ENCODE measurements around the gene SLC35E3.

The SLC35E3 gene

GRCh38 chr12:68788554-68789143, 42.7 kb downstream of the SLC35E3 start:
- H3K36me3 ChIP-seq (ENCODE audit: insufficient read depth, low read length): no peaks in the 10 kb centered on the region
- no peak overlapping the region for H3K4me3 ChIP-seq (ENCODE audit: low read length)
- no peak overlapping the region for H3K9ac ChIP-seq (ENCODE audit: low read depth, low read length)
- H3K9me3 ChIP-seq (replicated peaks; ENCODE audit: low read length): no peaks in the 10 kb centered on the region
- H3K27me3 ChIP-seq (ENCODE audit: control insufficient read depth, insufficient read depth, low read length): no peaks in the 10 kb centered on the region
- H3K4me2 ChIP-seq (ENCODE audit: low read length): no peak overlapping the region
- H3K4me1 ChIP-seq (ENCODE audit: control insufficient read depth, insufficient read depth, low read length): peaks cover 19% of the 10 kb centered on the region

GRCh38 chr12:68789144-68789878, 43.3 kb downstream of the SLC35E3 start:
- peaks cover 20% of the 10 kb centered on the region for H3K4me1 ChIP-seq (ENCODE audit: control insufficient read depth, insufficient read depth, low read length)
- no peak overlapping the region for H3K4me2 ChIP-seq (ENCODE audit: low read length)
- H3K4me3 ChIP-seq (ENCODE audit: low read length): no peak overlapping the region

DNA sequence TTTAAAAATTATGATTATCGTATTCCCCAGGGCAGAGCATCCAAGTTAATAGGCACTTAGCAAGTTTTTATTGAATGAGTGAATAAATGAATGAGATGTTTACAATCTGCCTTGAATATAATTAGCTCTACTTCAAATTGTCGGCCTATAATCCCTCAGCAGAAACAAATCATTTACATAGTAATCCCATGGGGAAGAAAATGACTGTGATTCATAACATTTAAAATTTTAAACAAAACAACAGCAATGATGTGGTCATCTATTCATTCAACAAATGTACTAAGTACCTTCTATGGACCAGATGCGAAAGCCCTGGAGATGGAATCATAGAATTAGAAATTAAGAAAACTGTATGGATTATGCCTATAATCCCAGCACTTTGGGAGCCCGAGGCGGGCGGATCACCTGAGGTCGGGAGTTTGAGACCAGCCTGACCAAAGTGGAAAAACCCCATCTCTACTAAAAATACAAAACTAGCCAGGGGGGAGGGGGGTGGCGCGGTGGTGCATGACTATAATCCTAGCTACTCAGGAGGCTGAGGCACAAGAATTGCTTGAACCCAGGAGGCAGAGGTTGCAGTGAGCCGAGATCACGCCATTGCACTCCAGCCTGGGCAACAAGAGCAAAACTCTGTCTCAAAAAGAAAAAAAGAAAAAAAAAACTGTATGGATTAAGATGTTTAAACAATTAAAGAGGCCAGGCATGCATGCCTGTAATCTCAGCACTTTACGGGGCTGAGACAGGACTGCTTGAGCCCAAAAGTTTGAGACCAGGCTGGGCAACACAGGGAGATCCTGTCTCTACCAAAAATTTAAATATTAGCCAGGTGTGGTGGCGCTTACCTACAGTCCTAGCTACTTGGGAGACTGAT, 44.3 kb downstream of the SLC35E3 start:
- peaks cover 26% of the 10 kb centered on the region for H3K4me1 ChIP-seq (ENCODE audit: control insufficient read depth, insufficient read depth, low read length)
- no peaks in the 10 kb centered on the region for H3K27me3 ChIP-seq (ENCODE audit: control insufficient read depth, insufficient read depth, low read length)
- H3K9ac ChIP-seq (ENCODE audit: low read depth, low read length): no peak overlapping the region
- no peak overlapping the region for H3K4me3 ChIP-seq (ENCODE audit: low read length)
- H3K36me3 ChIP-seq (ENCODE audit: insufficient read depth, low read length): no peaks in the 10 kb centered on the region
- H3K4me2 ChIP-seq (ENCODE audit: low read length): no peak overlapping the region
- no peaks in the 10 kb centered on the region for H3K9me3 ChIP-seq (replicated peaks; ENCODE audit: low read length)

More at GRCh38 chr12:68789144-68789878, 43.3 kb downstream of the SLC35E3 start:
- Histone ChIP-seq H3K9ac (ENCODE audit: low read depth, low read length) (no peak overlapping the region), H3K27me3 (ENCODE audit: control insufficient read depth, insufficient read depth, low read length) (no peaks in the 10 kb centered on the region), H3K9me3 (replicated peaks; ENCODE audit: low read length) (no peaks in the 10 kb centered on the region), H3K36me3 (ENCODE audit: insufficient read depth, low read length) (no peaks in the 10 kb centered on the region)

GRCh38 chr12:68790952-68791234, 44.9 kb downstream of the SLC35E3 start:
- H3K9me3 ChIP-seq (replicated peaks; ENCODE audit: low read length): no peaks in the 10 kb centered on the region
- H3K4me3 ChIP-seq (ENCODE audit: low read length): no peak overlapping the region
- H3K9ac ChIP-seq (ENCODE audit: low read depth, low read length): no peak overlapping the region
- no peaks in the 10 kb centered on the region for H3K27me3 ChIP-seq (ENCODE audit: control insufficient read depth, insufficient read depth, low read length)
- no peak overlapping the region for H3K4me2 ChIP-seq (ENCODE audit: low read length)
- H3K4me1 ChIP-seq (ENCODE audit: control insufficient read depth, insufficient read depth, low read length): peaks cover 21% of the 10 kb centered on the region
- no peaks in the 10 kb centered on the region for H3K36me3 ChIP-seq (ENCODE audit: insufficient read depth, low read length)

GRCh38 chr12:68791897-68792481, 46.0 kb downstream of the SLC35E3 start:
- Histone ChIP-seq H3K4me1 (ENCODE audit: control insufficient read depth, insufficient read depth, low read length) (peaks cover 18% of the 10 kb centered on the region), H3K9ac (ENCODE audit: low read depth, low read length) (no peak overlapping the region)

DNA sequence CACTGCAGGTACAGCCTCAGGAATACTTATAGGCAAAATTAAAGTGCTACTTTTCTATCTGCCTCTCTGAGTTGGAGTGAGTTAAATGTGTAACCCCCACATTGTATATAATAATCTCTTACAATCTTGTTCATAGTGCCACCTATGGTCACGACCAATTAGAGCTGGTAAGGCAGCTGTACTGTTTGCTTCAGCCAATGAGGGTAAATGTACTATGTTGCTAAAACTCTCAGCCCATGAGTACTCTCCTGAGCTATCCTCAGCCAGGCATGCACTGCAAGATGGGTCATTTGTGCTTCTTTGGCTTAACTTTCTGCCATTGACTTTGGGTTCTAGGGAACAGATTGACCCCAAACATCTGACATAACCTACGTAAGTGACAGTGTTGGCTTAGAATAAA, 47.0 kb downstream of the SLC35E3 start:
- Histone ChIP-seq H3K4me1 (ENCODE audit: control insufficient read depth, insufficient read depth, low read length) (peaks cover 12% of the 10 kb centered on the region), H3K9me3 (replicated peaks; ENCODE audit: low read length) (no peaks in the 10 kb centered on the region), H3K4me3 (ENCODE audit: low read length) (no peak overlapping the region), H3K27me3 (ENCODE audit: control insufficient read depth, insufficient read depth, low read length) (no peaks in the 10 kb centered on the region), H3K9ac (ENCODE audit: low read depth, low read length) (no peak overlapping the region), H3K4me2 (ENCODE audit: low read length) (no peak overlapping the region), H3K36me3 (ENCODE audit: insufficient read depth, low read length) (no peaks in the 10 kb centered on the region)

More at GRCh38 chr12:68791897-68792481, 46.0 kb downstream of the SLC35E3 start:
- Histone ChIP-seq H3K36me3 (ENCODE audit: insufficient read depth, low read length) (no peaks in the 10 kb centered on the region), H3K27me3 (ENCODE audit: control insufficient read depth, insufficient read depth, low read length) (no peaks in the 10 kb centered on the region), H3K4me2 (ENCODE audit: low read length) (no peak overlapping the region), H3K4me3 (ENCODE audit: low read length) (no peak overlapping the region), H3K9me3 (replicated peaks; ENCODE audit: low read length) (no peaks in the 10 kb centered on the region)

DNA sequence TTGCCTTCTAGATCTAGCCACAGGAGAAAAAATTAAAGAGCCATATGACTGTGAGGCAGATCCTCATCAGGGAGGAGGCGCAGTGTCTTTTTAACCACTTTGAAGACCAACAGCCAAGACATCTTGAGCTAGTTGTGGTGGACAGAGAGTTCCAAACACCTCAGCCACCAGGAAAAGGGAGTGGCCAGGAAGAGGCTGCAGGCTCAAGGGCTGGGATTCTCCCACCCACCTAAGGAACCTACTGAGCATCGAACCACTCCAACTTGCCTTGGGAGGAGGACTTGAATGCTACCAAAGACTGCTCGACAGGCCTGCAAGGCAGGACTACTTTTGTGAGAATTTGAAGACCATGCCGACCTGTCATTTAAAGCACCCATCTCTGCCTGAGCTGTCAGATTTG, 47.5 kb downstream of the SLC35E3 start:
- H3K9ac ChIP-seq (ENCODE audit: low read depth, low read length): no peak overlapping the region
- peaks cover 9% of the 10 kb centered on the region for H3K4me1 ChIP-seq (ENCODE audit: control insufficient read depth, insufficient read depth, low read length)
- no peak overlapping the region for H3K4me3 ChIP-seq (ENCODE audit: low read length)
- H3K36me3 ChIP-seq (ENCODE audit: insufficient read depth, low read length): no peaks in the 10 kb centered on the region
- no peaks in the 10 kb centered on the region for H3K27me3 ChIP-seq (ENCODE audit: control insufficient read depth, insufficient read depth, low read length)
- H3K9me3 ChIP-seq (replicated peaks; ENCODE audit: low read length): no peaks in the 10 kb centered on the region
- no peak overlapping the region for H3K4me2 ChIP-seq (ENCODE audit: low read length)

GRCh38 chr12:68793975-68794652, 48.1 kb downstream of the SLC35E3 start:
- H3K27me3 ChIP-seq (ENCODE audit: control insufficient read depth, insufficient read depth, low read length): no peaks in the 10 kb centered on the region
- H3K36me3 ChIP-seq (ENCODE audit: insufficient read depth, low read length): no peaks in the 10 kb centered on the region
- H3K9me3 ChIP-seq (replicated peaks; ENCODE audit: low read length): no peaks in the 10 kb centered on the region
- no peak overlapping the region for H3K4me2 ChIP-seq (ENCODE audit: low read length)
- no peak overlapping the region for H3K9ac ChIP-seq (ENCODE audit: low read depth, low read length)
- H3K4me1 ChIP-seq (ENCODE audit: control insufficient read depth, insufficient read depth, low read length): peaks cover 9% of the 10 kb centered on the region
- H3K4me3 ChIP-seq (ENCODE audit: low read length): no peak overlapping the region

DNA sequence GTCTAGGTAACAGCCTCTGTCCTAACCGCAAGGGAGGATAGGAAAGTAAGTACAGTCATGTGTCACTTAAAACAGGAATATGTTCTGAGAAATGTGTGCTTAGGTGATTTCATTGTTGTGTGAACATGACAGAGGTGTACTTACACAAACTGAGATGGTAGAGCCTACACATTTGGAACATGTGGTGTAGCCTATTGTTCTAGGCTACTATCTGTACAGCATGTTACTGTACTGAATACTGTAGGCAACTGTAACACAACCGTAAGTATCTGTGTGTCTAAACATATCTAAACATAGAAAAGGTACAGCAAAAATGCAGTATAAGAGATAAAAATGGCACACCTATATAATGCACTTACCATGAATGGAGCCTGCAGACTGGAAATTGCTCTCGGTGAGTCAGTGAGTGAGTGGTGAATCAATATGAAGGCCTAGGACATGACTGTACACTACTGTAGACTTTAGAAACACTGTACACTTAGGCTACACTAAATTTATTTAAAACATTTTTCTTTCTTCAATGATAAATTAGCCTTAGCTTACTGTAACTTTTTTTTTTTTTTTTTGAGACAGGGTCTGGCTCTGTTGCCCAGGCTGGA, 48.8 kb downstream of the SLC35E3 start:
- peaks cover 9% of the 10 kb centered on the region for H3K4me1 ChIP-seq (ENCODE audit: control insufficient read depth, insufficient read depth, low read length)
- H3K36me3 ChIP-seq (ENCODE audit: insufficient read depth, low read length): no peaks in the 10 kb centered on the region
- H3K9ac ChIP-seq (ENCODE audit: low read depth, low read length): no peak overlapping the region
- no peaks in the 10 kb centered on the region for H3K9me3 ChIP-seq (replicated peaks; ENCODE audit: low read length)
- H3K27me3 ChIP-seq (ENCODE audit: control insufficient read depth, insufficient read depth, low read length): no peaks in the 10 kb centered on the region
- H3K4me2 ChIP-seq (ENCODE audit: low read length): no peak overlapping the region
- no peak overlapping the region for H3K4me3 ChIP-seq (ENCODE audit: low read length)

- H3K4me2 ChIP-seq (ENCODE audit: low read length): no peak overlapping the region
Observed at GRCh38 chr12:68796399-68796798, 50.4 kb downstream of the SLC35E3 start.

DNA sequence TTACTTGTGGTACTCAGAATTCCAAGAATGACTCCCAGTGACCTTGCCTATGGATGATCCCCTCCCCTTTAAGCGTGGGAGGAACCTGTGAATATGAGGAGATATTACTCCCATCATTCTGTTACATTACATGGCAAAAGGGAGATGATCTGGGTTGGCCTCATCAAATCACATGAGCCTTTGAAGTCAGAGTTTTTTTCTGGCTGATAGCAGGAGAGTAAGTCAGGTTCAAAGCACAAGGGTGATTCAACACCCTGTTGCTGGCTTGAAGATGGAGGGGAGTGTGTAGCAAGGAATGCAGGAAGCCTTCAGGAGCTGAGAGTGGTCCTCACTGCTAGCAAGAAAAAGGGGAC, 52.9 kb downstream of the SLC35E3 start:
- Histone ChIP-seq H3K9ac (ENCODE audit: low read depth, low read length) (no peak overlapping the region), H3K36me3 (ENCODE audit: insufficient read depth, low read length) (no peaks in the 10 kb centered on the region), H3K4me2 (ENCODE audit: low read length) (no peak overlapping the region), H3K4me1 (ENCODE audit: control insufficient read depth, insufficient read depth, low read length) (peaks cover 9% of the 10 kb centered on the region), H3K27me3 (ENCODE audit: control insufficient read depth, insufficient read depth, low read length) (no peaks in the 10 kb centered on the region), H3K4me3 (ENCODE audit: low read length) (no peak overlapping the region), H3K9me3 (replicated peaks; ENCODE audit: low read length) (no peaks in the 10 kb centered on the region)

More at GRCh38 chr12:68796399-68796798, 50.4 kb downstream of the SLC35E3 start:
- Histone ChIP-seq H3K4me1 (ENCODE audit: control insufficient read depth, insufficient read depth, low read length) (peaks cover 9% of the 10 kb centered on the region), H3K9me3 (replicated peaks; ENCODE audit: low read length) (no peaks in the 10 kb centered on the region), H3K9ac (ENCODE audit: low read depth, low read length) (no peak overlapping the region), H3K36me3 (ENCODE audit: insufficient read depth, low read length) (no peaks in the 10 kb centered on the region), H3K27me3 (ENCODE audit: control insufficient read depth, insufficient read depth, low read length) (no peaks in the 10 kb centered on the region), H3K4me3 (ENCODE audit: low read length) (no peak overlapping the region)

All from skeletal muscle satellite cell (primary cell).